GM12878 (cell line): ENCODE results near the gene C4orf36. TPM values are rescaled to one million over a fixed set of nuclear protein-coding genes. Genes with fewer than 3 reads are reported as not detected.

Experiments used
- ATAC-seq: fragments of 200-7000 bp; cut with Tn5 transposase; 3 replicates; pipeline ENCODE4 v1.9.1; 2020; ENCODE audit warnings: mild to moderate bottlenecking, moderate library complexity
- BruUV-seq: library from RNA; stranded (reverse); fragments of 400-500 nt; replicated peaks from 2 replicates; lab custom pipeline; 2021; lab: Mats Ljungman, UMichigan
- CTCF ChIA-PET: fragments of 300-600 bp; sonication (Branson Sonifier 250); formaldehyde crosslinking; extraction: SDS; loops from one replicate; lab custom pipeline; 2021; ENCODE audit warnings: inconsistent platforms; lab: Yijun Ruan, JAX
- POLR2A ChIA-PET: fragments of 350-600 bp; formaldehyde crosslinking; extraction: SDS; loops from one replicate; lab custom pipeline; 2021; ENCODE audit warnings: inconsistent platforms; lab: Charles Lee
- RAD21 ChIA-PET: fragments of 300-600 bp; sonication (Branson Sonifier 250); formaldehyde crosslinking; loops from one replicate; lab custom pipeline; 2023; ENCODE audit warnings: antibody characterized with exemption; ENCODE audit not compliant: unreplicated experiment; lab: Charles Lee
- SMC1A ChIA-PET: fragments of 300-600 bp; sonication (Branson Sonifier 250); formaldehyde crosslinking; loops from one replicate; lab custom pipeline; 2023; ENCODE audit not compliant: unreplicated experiment, uncharacterized antibody; lab: Charles Lee
- DNase-seq: peaks from one replicate; pipeline ENCODE4 v3.0.0-alpha.2; 2011; ENCODE audit warnings: low read depth, low spot score
- FAIRE-seq: peaks from 3 replicates; lab custom pipeline; 2011; peaks lifted over from hg19 to GRCh38; lab: Jason Lieb, UNC
- H2AFZ ChIP-seq: 2 replicates; pipeline ENCODE4 v1.6.0; 2011; ENCODE audit warnings: low read depth, low read length, control low read depth; ENCODE audit not compliant: control insufficient read depth
- H3K27ac ChIP-seq: 2 replicates; pipeline ENCODE4 v1.5.1; 2011; ENCODE audit warnings: control low read depth; ENCODE audit not compliant: control insufficient read depth, insufficient read depth
- H3K27me3 ChIP-seq, 2 experiments: replicated peaks in 1 of 2; 2 replicates each; pipeline versions ENCODE4 v1.6.0 to v1.6.1; 2011; ENCODE audit warnings: low read length in 1 of 2; ENCODE audit not compliant: control insufficient read depth in 2 of 2, insufficient read depth in 2 of 2
- H3K36me3 ChIP-seq, 2 experiments: 2 replicates each; pipeline ENCODE4 v1.5.1; 2011; ENCODE audit warnings: low read length in 1 of 2; ENCODE audit not compliant: control insufficient read depth in 2 of 2, insufficient read depth in 2 of 2
- H3K4me1 ChIP-seq: 2 replicates; pipeline ENCODE4 v1.6.1; 2011; ENCODE audit warnings: mild to moderate bottlenecking, low read length, moderate library complexity, mixed read lengths; ENCODE audit not compliant: control insufficient read depth, insufficient read depth
- H3K4me2 ChIP-seq: 2 replicates; pipeline ENCODE4 v1.6.0; 2011; ENCODE audit warnings: control low read depth; ENCODE audit not compliant: control insufficient read depth, insufficient read depth
- H3K4me3 ChIP-seq: fragments of 200-600 bp; sonication (generic); 2 replicates; pipeline ENCODE4 v1.5.1; 2016
- H3K79me2 ChIP-seq: 2 replicates; pipeline ENCODE4 v1.6.0; 2011; ENCODE audit warnings: low read length; ENCODE audit not compliant: control insufficient read depth, insufficient read depth
- H3K9ac ChIP-seq: 2 replicates; pipeline ENCODE4 v1.8.0; 2011; ENCODE audit warnings: low read length, control low read depth, mixed read lengths; ENCODE audit not compliant: control insufficient read depth, insufficient read depth
- H3K9me3 ChIP-seq: replicated peaks from 3 replicates; pipeline ENCODE4 v1.5.1; 2011; ENCODE audit warnings: mild to moderate bottlenecking, low read length; ENCODE audit not compliant: control insufficient read depth, insufficient read depth
- H4K20me1 ChIP-seq: 2 replicates; pipeline ENCODE4 v1.6.0; 2011; ENCODE audit not compliant: control insufficient read depth, insufficient read depth
- CBX5 ChIP-seq: sonication (generic); IDR thresholded peaks from 2 replicates; pipeline ENCODE4 v1.6.1; 2016; ENCODE audit warnings: low read depth, moderate library complexity, mild to moderate bottlenecking, inconsistent platforms
- CUX1 ChIP-seq: IDR thresholded peaks from 2 replicates; pipeline ENCODE4 v1.6.1; 2012; ENCODE audit warnings: improper control_type of control experiment, low read depth, low read length; ENCODE audit not compliant: insufficient replicate concordance
- MYB ChIP-seq: fragments of 150-350 bp; IDR thresholded peaks from 2 replicates; pipeline ENCODE4 v1.6.1; 2014; ENCODE audit warnings: mild to moderate bottlenecking, low read depth, low read length, borderline replicate concordance
- PML ChIP-seq: IDR thresholded peaks from 2 replicates; pipeline ENCODE4 v1.6.1; 2012; ENCODE audit warnings: low read length, inconsistent platforms
- POLR2A ChIP-seq: IDR thresholded peaks from 2 replicates; pipeline ENCODE4 v1.6.1; 2011; ENCODE audit warnings: low read depth, mild to moderate bottlenecking, low read length
- SMAD1 ChIP-seq: fragments of 450-650 bp; IDR thresholded peaks from 2 replicates; pipeline ENCODE4 v1.6.1; 2018; ENCODE audit warnings: mild to moderate bottlenecking, low read depth; ENCODE audit not compliant: partially characterized antibody
- WGBS: methylation state at CpG from one replicate; pipeline ENCODE4 v1.1.6; 2016; ENCODE audit warnings: low lambda C conversion rate; ENCODE audit not compliant: insufficient replicate concordance, insufficient coverage; ENCODE audit errors: missing lambda C conversion rate; 5-methylcytosine and 5-hydroxymethylcytosine counted together
- in situ Hi-C: fragments of 300-500 bp; cut with MboI; formaldehyde crosslinking; loops from 9 replicates; pipeline ENCODE4 v1.14.3; 2018; ENCODE audit warnings: mixed read lengths
- intact Hi-C: fragments of 100-400 bp; cut with micrococcal nuclease; formaldehyde crosslinking; loops from one replicate; pipeline ENCODE4 v1.14.2; 2022; ENCODE audit not compliant: unreplicated experiment
- polyA plus RNA-seq, 11 experiments: library from polyadenylated mRNA; depleted of rRNA in 4 of 11; unstranded in 6 of 11; stranded (reverse) in 5 of 11; fragments of >200 nt; fragmentation: Nextera tagmentation in 4 of 11; fragmentation: Illumina TruSeq in 1 of 11; extraction: Ambion mirVana in 4 of 11; extraction: Trizol in 1 of 11; gene quantifications; 1 replicate in 1 of 11; 2 replicates in 10 of 11; pipeline versions ENCODE4 v1.2.1 to v1.2.3, GENCODE V29; 2011 to 2016; ENCODE audit warnings: inconsistent platforms in 2 of 11, missing spikeins in 2 of 11, low read depth in 1 of 11
- total RNA-seq, 4 experiments: library from RNA; depleted of rRNA in 3 of 4; stranded (reverse); fragments of >200 nt in 3 of 4; fragmentation: Illumina TruSeq in 1 of 4; extraction: Trizol in 1 of 4; gene quantifications; 2 replicates each; pipeline versions ENCODE4 v1.2.1 to v1.2.3, GENCODE V29; 2013 to 2021

C4orf36 gene
- total and polyA plus RNA-seq, 10 of the 15 experiments (the other 5 are each of a cell fraction or from before 2014, with no cell fraction given) = 0.35 to 2.7 (median 1.3) TPM; not detected in 2

GRCh38 chr4:86893136-86893535, 914 bp upstream of the C4orf36 start:
- TF ChIP-seq PML (no peak), SMAD1 (no peak), POLR2A (no peak), CBX5 (no peak), CUX1 (no peak), MYB (no peak)
- no peak for ATAC-seq
- intact Hi-C loops (loop anchor here (10.0 kb wide), 1 partner anchor 848 kb away; no protein-coding TSS in a partner anchor), in situ Hi-C loops (no loop called here)
- CTCF ChIA-PET = interaction anchor here (0.8 to 8.7 kb wide), 7 partner anchors 47 to 395 kb away, joined by 3 to 307 read pairs (median 3); partner anchors contain the start of gene PTPN13
- no peak overlapping the region for H3K27ac ChIP-seq
- POLR2A ChIA-PET = no interaction called here
- H3K79me2 ChIP-seq = no peaks in the 10 kb centered on the region
- H3K4me1 ChIP-seq = no peaks in the 10 kb centered on the region
- FAIRE-seq = no peak
- H2AFZ ChIP-seq = no peak overlapping the region
- WGBS = 93% methylated on average over 19 of the region's 19 CpGs
- SMC1A ChIA-PET = interaction anchor here (0.7 to 8.7 kb wide), 7 partner anchors 22 to 396 kb away, joined by 3 to 190 read pairs (median 5); partner anchors contain the start of gene PTPN13
- H3K4me2 ChIP-seq = peak overlapping the region; percentile 96; the same call in 1 of the 2 replicates
- H3K9me3 ChIP-seq = no peaks in the 10 kb centered on the region
- RAD21 ChIA-PET = interaction anchor here (1.1 to 7.0 kb wide), 3 partner anchors 299 to 403 kb away, joined by 3 to 64 read pairs (median 12); partner anchors contain the start of gene PTPN13
- no peak overlapping the region for H3K4me3 ChIP-seq
- H3K27me3 ChIP-seq = no peaks in the 10 kb centered on the region
- DNase-seq = no peak
- no peaks in the 10 kb centered on the region for H4K20me1 ChIP-seq
- no peak overlapping the region for H3K9ac ChIP-seq
- no TSS peak for BruUV-seq
- no peaks in the 10 kb centered on the region for H3K36me3 ChIP-seq
